CD8-positive, alpha-beta memory T cell (primary cell): ENCODE data around the gene FBN2. TPM values are rescaled to one million over a fixed set of nuclear protein-coding genes. Genes with fewer than 3 reads are reported as not detected.

Source experiments
- CTCF ChIA-PET: fragments of 350-600 bp; sonication (Branson Sonifier 250); formaldehyde crosslinking; loops from one replicate; lab custom pipeline; 2021; ENCODE audit warnings: antibody characterized with exemption; lab: Charles Lee
- POLR2A ChIA-PET: fragments of 350-600 bp; sonication (Branson Sonifier 250); formaldehyde crosslinking; loops from one replicate; lab custom pipeline; 2021; ENCODE audit warnings: antibody characterized with exemption; lab: Charles Lee
- DNase-seq, 5 donors: peaks; one replicate each; pipeline versions ENCODE4 v3.0.0 to v3.0.0-alpha.2; 2020 to 2022; ENCODE audit warnings: mixed read lengths in 1 of 5
- H3K27ac ChIP-seq: one replicate; pipeline ENCODE4 v1.7.0; 2013; ENCODE audit warnings: low read depth, mild to moderate bottlenecking, low read length, moderate library complexity
- H3K27me3 ChIP-seq: 2 replicates; pipeline ENCODE4 v1.7.0; 2013; ENCODE audit warnings: low read length, mild to moderate bottlenecking; ENCODE audit not compliant: insufficient read depth, poor library complexity, severe bottlenecking
- H3K36me3 ChIP-seq: 2 replicates; pipeline ENCODE4 v1.7.0; 2013; ENCODE audit warnings: mild to moderate bottlenecking, low read length, moderate library complexity; ENCODE audit not compliant: insufficient read depth
- H3K4me1 ChIP-seq: 2 replicates; pipeline ENCODE4 v1.7.0; 2013; ENCODE audit warnings: mild to moderate bottlenecking, low read length, moderate library complexity; ENCODE audit not compliant: insufficient read depth
- H3K4me3 ChIP-seq: 2 replicates; pipeline ENCODE4 v1.7.0; 2013; ENCODE audit warnings: mild to moderate bottlenecking, low read length
- H3K9me3 ChIP-seq: 2 replicates; pipeline ENCODE4 v1.7.0; 2013; ENCODE audit warnings: mild to moderate bottlenecking, low read length
- H3K27ac Mint-ChIP-seq, 8 donors: one replicate each; pipeline ENCODE4 v1.8.0; 2020 to 2021; ENCODE audit warnings: mixed read lengths in 8 of 8, mild to moderate bottlenecking in 6 of 8, inconsistent platforms in 3 of 8, moderate library complexity in 3 of 8
- H3K27me3 Mint-ChIP-seq, 2 donors: one replicate each; pipeline ENCODE4 v1.8.0; 2020 to 2021; ENCODE audit warnings: mixed read lengths in 2 of 2, mild to moderate bottlenecking in 1 of 2, moderate library complexity in 1 of 2
- H3K36me3 Mint-ChIP-seq, 3 donors: one replicate each; pipeline ENCODE4 v1.8.0; 2020 to 2021; ENCODE audit warnings: mixed read lengths in 3 of 3, inconsistent platforms in 1 of 3, mild to moderate bottlenecking in 1 of 3
- H3K4me1 Mint-ChIP-seq, 3 donors: one replicate each; pipeline ENCODE4 v1.8.0; 2020 to 2021; ENCODE audit warnings: mixed read lengths in 3 of 3, inconsistent platforms in 1 of 3, mild to moderate bottlenecking in 1 of 3
- H3K4me3 Mint-ChIP-seq, 7 donors: one replicate each; pipeline ENCODE4 v1.8.0; 2020 to 2021; ENCODE audit warnings: mixed read lengths in 7 of 7, mild to moderate bottlenecking in 6 of 7, moderate library complexity in 4 of 7, inconsistent platforms in 2 of 7
- H3K9me3 Mint-ChIP-seq, 5 donors: one replicate each; pipeline ENCODE4 v1.8.0; 2020 to 2022; ENCODE audit warnings: mixed read lengths in 5 of 5, mild to moderate bottlenecking in 3 of 5, moderate library complexity in 2 of 5, inconsistent platforms in 1 of 5
- polyA plus RNA-seq: library from polyadenylated mRNA; unstranded; fragments of 300-500 nt; fragmentation: Illumina TruSeq; gene quantifications from one replicate; pipeline ENCODE4 v1.2.3, GENCODE V29; 2021
- total RNA-seq, 2 experiments: library from RNA; stranded (reverse); gene quantifications; one replicate each; pipeline ENCODE4 v1.2.3, GENCODE V29; 2021

Gene FBN2
- total and polyA plus RNA-seq, 3 experiments from 2014 or later, result 0.09 to 0.20 TPM; not detected in 1

DNA sequence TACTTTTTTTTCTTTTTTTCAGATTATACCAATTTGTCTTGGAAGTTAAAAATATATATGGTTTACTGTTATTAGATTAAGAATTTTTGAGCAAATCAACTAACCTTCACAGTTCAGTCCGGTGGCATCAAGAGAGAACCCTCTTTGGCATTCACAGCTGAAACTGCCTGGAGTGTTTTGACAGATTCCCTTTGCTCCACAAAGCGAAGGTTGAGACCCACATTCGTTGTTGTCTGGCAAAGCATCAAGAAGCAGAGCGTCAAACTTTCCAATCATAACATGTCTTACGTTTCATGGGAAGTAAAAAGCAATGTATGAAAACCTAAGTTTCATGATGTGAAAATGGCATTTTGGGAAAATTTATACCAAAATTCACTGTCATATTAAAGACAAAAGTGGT is 264.3 kb downstream of the FBN2 start:
- no peaks in the 10 kb centered on the region for H3K9me3 ChIP-seq
- Mint-ChIP-seq H3K9me3 (no peaks in the 10 kb centered on the region), H3K4me3 (no peak overlapping the region), H3K36me3 (no peaks in the 10 kb centered on the region), H3K27me3 (peaks cover 0 to 5% of the 10 kb centered on the region in 2 donors), H3K4me1 (no peaks in the 10 kb centered on the region), H3K27ac (no peak overlapping the region)
- H3K4me1 ChIP-seq, result no peaks in the 10 kb centered on the region
- POLR2A ChIA-PET, result no interaction called here
- H3K4me3 ChIP-seq, result no peak overlapping the region
- H3K27ac ChIP-seq, result no peak overlapping the region
- H3K36me3 ChIP-seq, result no peaks in the 10 kb centered on the region
- CTCF ChIA-PET, result no interaction called here
- H3K27me3 ChIP-seq, result no peaks in the 10 kb centered on the region
- no peak for DNase-seq

DNA sequence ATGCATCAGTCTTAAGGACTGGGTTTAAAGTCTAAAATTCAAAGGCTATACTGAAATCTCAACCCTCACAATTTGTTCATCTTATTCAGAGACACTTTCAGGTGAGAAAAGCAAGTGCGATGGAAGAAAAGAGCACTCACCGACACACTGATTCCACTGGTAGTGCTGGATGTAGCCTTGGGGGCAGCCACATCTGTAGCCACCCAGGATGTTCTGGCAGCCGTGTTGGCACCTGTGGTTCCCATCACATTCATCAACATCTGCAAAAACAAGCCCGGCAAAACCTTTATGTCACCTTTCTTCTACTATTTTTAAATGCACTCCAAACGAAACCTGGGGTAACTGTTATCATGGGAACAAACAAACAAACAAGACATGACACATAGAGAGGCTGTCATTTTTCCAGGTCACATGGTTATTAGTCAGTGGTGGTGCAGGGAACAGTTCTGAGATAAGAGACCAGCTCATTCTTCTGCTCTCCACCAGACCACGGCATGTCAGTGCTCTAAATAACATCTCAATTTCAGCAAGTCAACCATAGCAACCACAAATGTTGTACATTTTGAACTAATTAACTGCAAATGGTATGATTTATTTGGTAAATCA is 266.1 kb downstream of the FBN2 start:
- H3K27me3 Mint-ChIP-seq, result peaks cover 0 to 15% of the 10 kb centered on the region in 2 donors
- H3K27ac Mint-ChIP-seq, result no peak overlapping the region
- no peaks in the 10 kb centered on the region for H3K9me3 ChIP-seq
- H3K9me3 Mint-ChIP-seq, result peaks cover 0 to 1% (median 0%) of the 10 kb centered on the region in 5 donors
- H3K4me3 ChIP-seq, result no peak overlapping the region
- H3K4me3 Mint-ChIP-seq, result no peak overlapping the region
- H3K4me1 ChIP-seq, result no peaks in the 10 kb centered on the region
- no peaks in the 10 kb centered on the region for H3K4me1 Mint-ChIP-seq
- H3K36me3 Mint-ChIP-seq, result no peaks in the 10 kb centered on the region
- ChIA-PET POLR2A (no interaction called here), CTCF (no interaction called here)
- H3K27me3 ChIP-seq, result no peaks in the 10 kb centered on the region
- no peak overlapping the region for H3K27ac ChIP-seq
- DNase-seq, result no peak
- H3K36me3 ChIP-seq, result no peaks in the 10 kb centered on the region

DNA sequence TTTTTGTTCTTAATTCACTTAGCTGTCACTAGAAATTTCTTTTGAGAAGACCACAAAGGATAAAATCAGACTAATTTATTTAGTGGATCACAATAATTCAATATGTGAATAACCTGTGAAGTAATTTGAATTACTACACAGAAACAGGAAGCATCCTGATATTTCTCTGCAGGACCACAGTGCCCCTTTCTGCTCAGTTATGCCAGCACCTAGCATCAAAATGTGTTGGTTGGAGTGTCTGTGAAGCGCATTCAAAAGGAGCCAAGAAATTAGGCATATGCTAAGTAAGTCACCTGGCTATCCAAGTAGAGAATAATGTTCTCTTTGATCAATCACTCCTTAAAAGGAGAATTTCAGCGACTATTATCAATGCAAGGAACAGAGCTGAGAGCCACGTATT is 267.0 kb downstream of the FBN2 start:
- DNase-seq, result no peak
- Mint-ChIP-seq H3K4me3 (no peak overlapping the region), H3K27ac (no peak overlapping the region), H3K9me3 (peaks cover 0 to 3% (median 0%) of the 10 kb centered on the region in 5 donors), H3K27me3 (peaks cover 2 to 18% of the 10 kb centered on the region in 2 donors), H3K36me3 (no peaks in the 10 kb centered on the region), H3K4me1 (no peaks in the 10 kb centered on the region)
- Histone ChIP-seq H3K27ac (no peak overlapping the region), H3K36me3 (no peaks in the 10 kb centered on the region), H3K4me3 (no peak overlapping the region), H3K9me3 (no peaks in the 10 kb centered on the region), H3K4me1 (no peaks in the 10 kb centered on the region), H3K27me3 (no peaks in the 10 kb centered on the region)
- CTCF ChIA-PET, result no interaction called here
- POLR2A ChIA-PET, result no interaction called here

DNA sequence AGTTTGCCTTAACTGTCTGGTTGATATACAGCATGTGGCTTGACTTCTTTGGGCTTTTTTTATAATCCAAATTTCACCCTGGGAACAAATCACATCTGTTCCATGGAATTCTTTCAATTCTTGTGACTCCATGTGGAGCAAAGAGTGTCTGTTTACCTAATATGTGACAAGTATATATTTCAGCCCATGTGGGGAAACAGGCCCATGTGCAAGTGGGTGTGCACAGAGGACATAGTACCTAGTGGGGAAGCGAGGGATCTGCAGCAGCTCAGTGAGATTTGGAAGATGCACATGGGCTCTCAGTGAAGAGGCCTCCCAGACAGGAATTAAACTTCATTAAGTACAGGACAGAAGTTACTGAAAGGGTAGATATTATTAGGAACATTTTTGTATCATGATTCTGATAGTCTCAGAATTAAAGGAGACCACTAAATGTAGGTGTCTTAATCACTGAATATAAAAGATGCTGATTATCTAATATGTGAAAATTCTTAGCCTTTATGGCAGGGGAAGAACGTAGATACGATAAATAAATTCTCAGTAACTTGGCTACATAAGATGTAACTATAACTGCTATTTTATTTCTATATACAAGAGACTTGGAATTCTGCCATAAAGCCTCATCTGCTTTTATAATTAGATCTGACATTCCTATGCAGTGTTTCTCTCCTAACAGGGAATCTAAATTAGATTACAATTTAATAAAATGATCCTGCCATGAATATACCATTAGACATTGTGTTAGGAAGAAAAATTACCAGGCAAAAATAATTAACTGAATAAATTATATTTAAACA is 273.3 kb downstream of the FBN2 start:
- Mint-ChIP-seq H3K4me3 (no peak overlapping the region), H3K9me3 (peaks cover 0 to 3% (median 0%) of the 10 kb centered on the region in 5 donors), H3K4me1 (no peaks in the 10 kb centered on the region), H3K36me3 (no peaks in the 10 kb centered on the region), H3K27ac (no peak overlapping the region), H3K27me3 (peaks cover 2 to 18% of the 10 kb centered on the region in 2 donors)
- no peak for DNase-seq
- Histone ChIP-seq H3K9me3 (no peaks in the 10 kb centered on the region), H3K4me3 (no peak overlapping the region), H3K4me1 (no peaks in the 10 kb centered on the region), H3K27ac (no peak overlapping the region), H3K27me3 (no peaks in the 10 kb centered on the region), H3K36me3 (no peaks in the 10 kb centered on the region)
- ChIA-PET CTCF (no interaction called here), POLR2A (no interaction called here)

DNA sequence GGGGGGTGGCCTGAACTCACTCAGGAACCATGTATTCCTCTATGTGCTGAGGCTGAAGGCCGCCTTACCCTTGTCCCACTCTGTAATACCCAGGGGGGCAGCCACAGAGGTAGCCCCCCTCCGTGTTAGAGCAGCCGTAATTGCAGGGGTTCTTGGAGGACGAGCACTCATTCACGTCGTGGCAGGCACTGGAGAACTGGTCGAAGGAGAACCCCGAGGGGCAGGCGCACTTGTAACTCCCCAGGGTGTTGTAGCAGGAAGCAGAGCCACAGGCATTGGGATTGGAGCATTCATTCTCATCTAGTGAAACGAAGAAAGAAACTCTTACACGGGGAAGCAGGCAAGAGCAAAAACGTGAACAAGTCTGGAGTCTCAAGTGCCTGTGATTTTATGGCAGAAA is 274.7 kb downstream of the FBN2 start:
- H3K4me1 ChIP-seq, result no peaks in the 10 kb centered on the region
- no peaks in the 10 kb centered on the region for H3K9me3 ChIP-seq
- H3K4me3 ChIP-seq, result no peak overlapping the region
- H3K27ac ChIP-seq, result no peak overlapping the region
- CTCF ChIA-PET, result no interaction called here
- no peak overlapping the region for H3K27ac Mint-ChIP-seq
- no peaks in the 10 kb centered on the region for H3K36me3 ChIP-seq
- H3K4me3 Mint-ChIP-seq, result no peak overlapping the region
- H3K36me3 Mint-ChIP-seq, result no peaks in the 10 kb centered on the region
- peaks cover 4 to 15% of the 10 kb centered on the region in 2 donors for H3K27me3 Mint-ChIP-seq
- no peaks in the 10 kb centered on the region for H3K27me3 ChIP-seq
- no peaks in the 10 kb centered on the region for H3K4me1 Mint-ChIP-seq
- DNase-seq, result no peak
- H3K9me3 Mint-ChIP-seq, result peaks cover 0 to 3% (median 0%) of the 10 kb centered on the region in 5 donors
- POLR2A ChIA-PET, result no interaction called here

DNA sequence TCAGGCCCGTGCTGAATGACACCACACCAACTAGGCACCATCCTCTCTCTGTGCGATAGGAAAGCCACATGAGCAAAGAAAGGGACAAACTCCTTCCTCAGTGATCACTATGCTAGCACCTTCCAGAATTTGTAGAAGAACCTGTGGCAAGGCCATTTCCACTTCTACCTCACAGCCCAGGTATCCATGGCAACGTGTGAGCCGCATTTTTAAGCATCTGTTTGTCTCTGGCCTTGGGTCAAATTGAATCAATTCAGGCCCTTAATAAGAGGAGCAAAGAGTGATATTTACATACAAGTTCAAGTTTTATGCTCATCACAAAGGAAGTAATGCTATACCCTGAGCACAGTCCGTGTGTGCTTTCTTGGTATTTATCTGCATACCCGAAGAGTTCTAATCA is 275.1 kb downstream of the FBN2 start:
- no peaks in the 10 kb centered on the region for H3K36me3 Mint-ChIP-seq
- no peak overlapping the region for H3K4me3 Mint-ChIP-seq
- Histone ChIP-seq H3K36me3 (no peaks in the 10 kb centered on the region), H3K9me3 (no peaks in the 10 kb centered on the region), H3K4me3 (no peak overlapping the region), H3K4me1 (no peaks in the 10 kb centered on the region), H3K27ac (no peak overlapping the region), H3K27me3 (no peaks in the 10 kb centered on the region)
- H3K9me3 Mint-ChIP-seq, result peaks cover 0 to 3% (median 0%) of the 10 kb centered on the region in 5 donors
- H3K27ac Mint-ChIP-seq, result no peak overlapping the region
- CTCF ChIA-PET, result no interaction called here
- DNase-seq, result no peak
- POLR2A ChIA-PET, result no interaction called here
- H3K27me3 Mint-ChIP-seq, result peaks cover 4 to 11% of the 10 kb centered on the region in 2 donors
- H3K4me1 Mint-ChIP-seq, result no peaks in the 10 kb centered on the region

DNA sequence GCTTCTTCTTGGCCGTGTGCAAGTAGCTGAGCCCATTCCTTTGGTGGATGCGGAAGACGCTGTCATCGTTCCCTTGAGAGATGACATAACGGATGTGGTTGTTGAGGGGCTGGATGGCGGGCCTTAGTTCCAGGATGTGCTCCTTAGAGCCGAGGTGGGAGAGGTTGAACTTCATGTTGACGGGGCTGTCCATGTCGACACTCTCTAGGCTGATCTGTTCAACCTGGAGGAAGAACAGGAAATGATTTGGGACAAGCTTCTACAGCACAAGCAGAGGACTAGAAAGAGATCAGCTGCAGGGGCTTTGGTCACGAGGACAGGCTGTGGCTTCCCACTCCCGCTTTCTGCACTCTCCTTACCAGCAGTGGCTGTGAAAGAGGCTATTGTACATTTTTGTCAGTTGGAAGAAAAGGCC is 278.4 kb downstream of the FBN2 start:
- Mint-ChIP-seq H3K4me3 (no peak overlapping the region), H3K36me3 (no peaks in the 10 kb centered on the region), H3K27ac (no peak overlapping the region), H3K4me1 (no peaks in the 10 kb centered on the region), H3K27me3 (peaks cover 3 to 14% of the 10 kb centered on the region in 2 donors), H3K9me3 (peaks cover 0 to under 1% (median 0%) of the 10 kb centered on the region in 5 donors)
- no peaks in the 10 kb centered on the region for H3K9me3 ChIP-seq
- POLR2A ChIA-PET, result no interaction called here
- CTCF ChIA-PET, result no interaction called here
- no peaks in the 10 kb centered on the region for H3K27me3 ChIP-seq
- H3K4me3 ChIP-seq, result no peak overlapping the region
- no peaks in the 10 kb centered on the region for H3K36me3 ChIP-seq
- no peak for DNase-seq
- H3K4me1 ChIP-seq, result no peaks in the 10 kb centered on the region
- H3K27ac ChIP-seq, result no peak overlapping the region

DNA sequence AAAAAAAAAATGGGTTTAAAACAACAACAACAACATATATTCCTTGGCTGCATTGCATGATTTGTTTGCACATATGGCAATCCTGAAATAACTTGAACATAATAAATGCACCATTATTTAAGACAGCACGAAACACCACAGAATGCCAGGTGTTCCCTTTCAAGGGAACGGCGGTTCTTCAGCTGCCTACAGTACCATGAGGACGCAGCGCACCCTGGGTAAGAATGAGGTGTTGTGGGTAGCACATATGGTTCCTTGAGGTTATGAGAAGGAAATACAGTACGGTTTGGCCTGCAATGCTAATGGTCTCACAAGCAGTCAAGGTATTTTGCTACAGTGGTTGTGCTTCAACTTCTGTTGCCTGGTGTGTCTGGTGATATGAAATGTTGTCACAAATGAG is 279.7 kb downstream of the FBN2 start:
- H3K4me1 Mint-ChIP-seq, result no peaks in the 10 kb centered on the region
- H3K36me3 ChIP-seq, result no peaks in the 10 kb centered on the region
- H3K27me3 Mint-ChIP-seq, result peaks cover 3 to 19% of the 10 kb centered on the region in 2 donors
- ChIA-PET CTCF (no interaction called here), POLR2A (no interaction called here)
- H3K27me3 ChIP-seq, result no peaks in the 10 kb centered on the region
- no peak overlapping the region for H3K27ac ChIP-seq
- no peak overlapping the region for H3K27ac Mint-ChIP-seq
- H3K9me3 Mint-ChIP-seq, result no peaks in the 10 kb centered on the region
- H3K4me3 Mint-ChIP-seq, result no peak overlapping the region
- DNase-seq, result no peak
- no peaks in the 10 kb centered on the region for H3K4me1 ChIP-seq
- no peak overlapping the region for H3K4me3 ChIP-seq
- H3K9me3 ChIP-seq, result no peaks in the 10 kb centered on the region
- no peaks in the 10 kb centered on the region for H3K36me3 Mint-ChIP-seq
